Measurements from ENCODE around the gene MEFV.
"Not testable (repeated sequence)": the region's sequence is repeated elsewhere in the genome, so short reads cannot be mapped to it uniquely, and the experiment has no call there.

The MEFV gene

GRCh38 chr16:3214904-3215600, 41.4 kb downstream of the MEFV start:
- DNase-seq, result no peak

DNA sequence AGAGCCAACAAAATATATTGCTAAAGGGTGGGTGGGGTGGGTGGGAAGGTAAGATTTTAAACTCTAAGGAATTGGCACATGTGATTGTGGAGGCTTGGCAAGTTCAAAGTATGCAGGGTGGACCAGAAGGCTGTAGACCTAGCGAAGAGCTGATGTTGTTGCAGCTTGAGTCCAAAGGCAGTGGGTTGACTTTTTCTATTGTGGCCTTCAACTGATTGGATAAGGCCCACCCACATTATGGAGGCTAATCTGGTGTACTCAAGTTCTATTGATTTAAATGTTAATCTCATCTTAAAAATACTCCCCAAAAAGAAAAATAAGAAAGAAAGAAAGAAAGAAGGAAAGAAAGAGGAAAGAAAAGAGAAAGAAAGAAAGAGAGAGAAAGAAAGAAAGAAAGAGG, 43.9 kb downstream of the MEFV start:
- DNase-seq, result no peak

DNA sequence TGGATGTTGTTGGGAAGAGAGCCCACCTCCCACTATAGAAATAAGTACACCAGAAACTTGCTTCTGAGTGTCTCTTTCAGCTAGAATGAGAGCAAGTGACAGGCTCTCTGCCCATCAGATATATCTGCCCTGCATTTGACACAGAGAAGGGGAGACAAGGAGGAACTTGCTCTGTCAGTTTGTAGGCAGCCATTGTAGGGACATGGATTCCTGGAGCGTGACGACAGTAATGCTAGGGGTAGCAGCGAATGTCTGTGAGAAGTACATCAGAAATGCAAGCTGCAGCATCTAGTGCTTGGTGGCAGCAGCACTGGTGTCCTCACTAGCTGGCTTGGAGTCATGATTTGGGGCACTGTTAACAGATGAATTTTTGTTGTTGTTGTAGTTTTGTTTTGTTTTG, 44.4 kb downstream of the MEFV start:
- DNase-seq, result no peak

- no peak for DNase-seq
Observed at GRCh38 chr16:3207086-3207953, 49.1 kb downstream of the MEFV start.

- DNase-seq, result not testable (repeated sequence)
Observed at GRCh38 chr16:3205939-3206338, 50.5 kb downstream of the MEFV start.

- no peak for DNase-seq
Observed at GRCh38 chr16:3202903-3203539, 53.4 kb downstream of the MEFV start.

DNA sequence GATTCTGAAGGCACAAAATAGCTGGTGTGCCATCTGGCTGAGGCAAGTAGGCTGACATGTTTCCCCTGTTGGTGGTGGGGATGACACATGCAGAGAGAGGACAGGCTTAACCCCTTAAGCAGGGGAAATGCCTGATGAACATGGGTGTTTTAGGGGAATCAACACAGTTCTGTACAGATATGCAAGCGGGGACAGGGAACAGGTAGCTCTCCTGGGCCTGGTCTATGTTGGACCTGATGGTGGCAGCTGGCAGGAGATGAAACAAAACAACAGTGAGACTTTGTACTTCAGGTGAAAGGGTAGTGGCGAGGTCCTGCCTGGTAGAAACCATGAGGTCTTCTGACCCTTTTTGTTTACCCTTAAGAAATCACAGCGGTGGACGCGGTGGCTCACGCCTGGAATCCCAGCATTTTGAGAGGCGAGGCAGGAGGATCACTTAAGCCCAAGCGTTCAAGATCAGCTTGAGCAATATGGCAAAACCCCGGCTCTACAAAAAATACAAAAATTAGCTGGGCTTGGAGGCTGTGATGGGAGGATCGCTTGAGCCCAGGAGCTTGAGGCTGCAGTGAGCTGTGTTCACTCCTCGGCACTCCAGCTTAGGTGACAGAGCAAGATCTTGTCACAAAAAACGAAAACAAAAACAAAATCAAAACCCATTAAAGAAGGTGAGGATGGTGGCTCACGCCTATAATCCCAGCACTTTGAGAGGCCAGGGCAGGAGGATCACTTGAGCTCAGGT, 57.9 kb downstream of the MEFV start:
- DNase-seq, result no peak

DNA sequence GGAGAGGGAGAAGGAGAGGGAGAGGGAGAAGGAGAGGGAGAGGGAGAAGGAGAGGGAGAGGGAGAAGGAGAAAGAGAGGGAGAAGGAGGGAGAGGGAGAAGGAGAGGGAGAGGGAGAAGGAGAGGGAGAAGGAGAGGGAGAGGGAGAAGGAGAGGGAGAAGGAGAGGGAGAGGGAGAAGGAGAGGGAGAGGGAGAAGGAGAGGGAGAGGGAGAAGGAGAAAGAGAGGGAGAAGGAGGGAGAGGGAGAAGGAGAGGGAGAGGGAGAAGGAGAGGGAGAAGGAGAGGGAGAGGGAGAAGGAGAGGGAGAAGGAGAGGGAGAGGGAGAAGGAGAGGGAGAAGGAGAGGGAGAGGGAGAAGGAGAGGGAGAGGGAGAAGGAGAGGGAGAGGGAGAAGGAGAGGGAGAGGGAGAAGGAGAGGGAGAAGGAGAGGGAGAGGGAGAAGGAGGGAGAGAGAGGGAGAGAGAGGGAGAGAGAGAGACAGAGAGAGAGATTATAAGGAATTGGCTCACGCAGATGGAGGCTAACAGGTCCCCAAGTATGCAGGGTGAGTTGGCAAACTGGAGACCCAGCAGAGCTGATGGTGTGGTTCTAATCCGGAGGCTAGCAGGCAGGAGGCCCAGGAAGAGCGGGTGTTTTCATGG, 58.6 kb downstream of the MEFV start:
- not testable (repeated sequence) for DNase-seq

- DNase-seq, result no peak
Observed at GRCh38 chr16:3195975-3196374, 60.5 kb downstream of the MEFV start.

GRCh38 chr16:3194792-3195191, 61.6 kb downstream of the MEFV start:
- no peak for DNase-seq

- DNase-seq, result no peak
Observed at GRCh38 chr16:3193221-3194212, 62.9 kb downstream of the MEFV start.

DNA sequence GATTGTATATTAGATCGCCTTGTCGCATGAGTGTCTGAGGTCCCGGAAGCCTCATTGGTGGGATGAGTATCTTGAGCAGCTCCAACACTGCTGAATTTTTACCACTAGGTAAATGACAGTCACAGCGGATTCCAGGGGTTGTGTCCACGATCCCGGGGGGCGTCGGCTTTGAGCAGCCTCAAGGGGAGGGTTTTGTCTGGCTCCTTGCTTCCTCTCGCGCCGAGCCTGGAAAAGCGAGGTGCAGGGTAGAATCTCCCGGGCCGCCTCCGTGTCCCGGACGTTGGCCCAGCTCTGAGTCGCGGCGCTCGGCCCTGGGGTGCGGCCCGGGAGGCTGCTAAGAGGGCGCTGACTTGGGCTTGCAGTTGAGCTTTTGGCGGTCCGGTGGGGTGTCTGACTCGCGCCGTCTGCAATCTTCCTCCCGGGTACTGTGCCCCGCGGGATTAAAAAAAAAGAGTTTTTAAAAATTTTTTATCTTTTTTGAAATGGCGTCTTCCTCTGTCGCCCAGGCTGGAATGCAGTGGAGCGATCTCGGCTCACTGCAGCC, 63.9 kb downstream of the MEFV start:
- DNase-seq, result no peak
